Frontal cortex (tissue), 4 donors: ENCODE measurements around the gene FSCN2. TPM values are rescaled to one million over a fixed set of nuclear protein-coding genes. Genes with fewer than 3 reads are reported as not detected.

Experiments
- DNase-seq, 2 donors: peaks; one replicate each; pipeline ENCODE4 v3.0.0; 2012; ENCODE audit warnings: low spot score in 2 of 2
- FAIRE-seq: peaks from 2 replicates; lab custom pipeline; 2012; peaks lifted over from hg19 to GRCh38; lab: Jason Lieb, UNC
- total RNA-seq: library from RNA; depleted of rRNA; stranded (reverse); fragments of >200 nt; gene quantifications from one replicate; pipeline ENCODE4 v1.2.3, GENCODE V29; 2014
- donor health status: control.
- donor health status: control.
- donor health status: control.

The FSCN2 gene
- total RNA-seq, 1 donor from 2014 or later = 4.9 TPM

- FAIRE-seq = no peak
- no peak for DNase-seq
Observed at GRCh38 chr17:81537343-81537855, 9.2 kb downstream of the FSCN2 start.

GRCh38 chr17:81537856-81538555 lies 9.8 kb downstream of the FSCN2 start:
- DNase-seq = no peak
- no peak for FAIRE-seq

GRCh38 chr17:81538651-81539570 lies 10.7 kb downstream of the FSCN2 start:
- DNase-seq (no peak), FAIRE-seq (no peak)

- FAIRE-seq (no peak), DNase-seq (no peak)
Observed at GRCh38 chr17:81539571-81539900, 11.4 kb downstream of the FSCN2 start.

GRCh38 chr17:81539961-81540675 lies 11.9 kb downstream of the FSCN2 start:
- FAIRE-seq (no peak), DNase-seq (no peak)

- DNase-seq (no peak), FAIRE-seq (no peak)
Observed at GRCh38 chr17:81540676-81541027, 12.5 kb downstream of the FSCN2 start.

GRCh38 chr17:81541123-81541522 lies 12.9 kb downstream of the FSCN2 start:
- no peak for FAIRE-seq

GRCh38 chr17:81542431-81543338 lies 14.5 kb downstream of the FSCN2 start:
- no peak for FAIRE-seq

More at GRCh38 chr17:81541123-81541522, 12.9 kb downstream of the FSCN2 start:
- DNase-seq = no peak

GRCh38 chr17:81543339-81543675 lies 15.1 kb downstream of the FSCN2 start:
- DNase-seq = no peak
- FAIRE-seq = no peak

More at GRCh38 chr17:81542431-81543338, 14.5 kb downstream of the FSCN2 start:
- DNase-seq = no peak

GRCh38 chr17:81543756-81544155 lies 15.6 kb downstream of the FSCN2 start:
- DNase-seq = no peak
- no peak for FAIRE-seq

- DNase-seq (no peak), FAIRE-seq (no peak)
Observed at GRCh38 chr17:81544281-81544974, 16.3 kb downstream of the FSCN2 start.

GRCh38 chr17:81545160-81545949 lies 17.2 kb downstream of the FSCN2 start:
- no peak for FAIRE-seq
- no peak for DNase-seq

GRCh38 chr17:81546906-81547613 lies 18.9 kb downstream of the FSCN2 start:
- DNase-seq = no peak
- FAIRE-seq = no peak

GRCh38 chr17:81547614-81547982 lies 19.4 kb downstream of the FSCN2 start:
- FAIRE-seq (no peak), DNase-seq (no peak)

GRCh38 chr17:81549031-81549557 lies 20.9 kb downstream of the FSCN2 start:
- FAIRE-seq = no peak
- no peak for DNase-seq

- DNase-seq (no peak), FAIRE-seq (no peak)
Observed at GRCh38 chr17:81549826-81550225, 21.6 kb downstream of the FSCN2 start.

- DNase-seq = no peak
- FAIRE-seq = no peak
Observed at GRCh38 chr17:81550285-81550684, 22.1 kb downstream of the FSCN2 start.
